ENCODE data around the gene TSPAN31. TPM values are rescaled to one million over a fixed set of nuclear protein-coding genes. Genes with fewer than 3 reads are reported as not detected.

The TSPAN31 gene
- total and polyA plus RNA-seq, 2 of the 8 experiments (the other 6 are each of a cell fraction or from before 2014, with no cell fraction given): 15.8 to 31.4 TPM

DNA sequence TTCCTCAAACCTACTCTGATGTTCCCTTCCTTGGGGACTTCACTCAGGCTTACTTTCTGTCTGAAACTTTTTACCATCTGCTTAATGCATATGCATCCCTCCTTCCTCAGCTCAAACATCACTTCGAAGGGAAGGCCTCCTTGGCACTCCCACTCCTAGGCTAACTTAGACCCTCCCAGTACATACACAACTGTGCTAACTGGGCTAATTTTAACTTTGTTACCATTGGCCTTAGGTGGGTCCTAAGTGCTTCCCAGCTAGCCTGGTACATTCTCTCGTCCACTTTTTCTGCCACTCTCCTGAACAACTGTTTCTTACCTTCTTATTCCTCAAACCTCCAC lies 31.4 kb downstream of the TSPAN31 start:
- Histone ChIP-seq H3K14ac (ENCODE audit: insufficient read length) (no peak overlapping the region), H3K23me2 (ENCODE audit: low read depth, low read length) (peaks cover 11% of the 10 kb centered on the region; the same call in 1 of the 2 replicates), H4K20me1 (replicated peaks in 1 of 2; ENCODE audit: control insufficient read depth in 1 of 2, insufficient read depth in 2 of 2, low read length in 2 of 2) (no peaks in the 10 kb centered on the region), H2AFZ (ENCODE audit: low read length) (no peak overlapping the region), H2BK20ac (ENCODE audit: low read length) (no peak overlapping the region), H3K4ac (replicated peaks; ENCODE audit: insufficient read length, low read depth, low read length) (no peak overlapping the region), H3K4me2 (ENCODE audit: insufficient read depth in 1 of 2, low read depth in 2 of 2, low read length in 2 of 2) (no peak overlapping the region), H3K56ac (replicated peaks; ENCODE audit: insufficient read length, low read depth, low read length) (no peak overlapping the region), H3K9me3 (ENCODE audit: insufficient read depth in 2 of 2, low read depth in 1 of 2, low read length in 1 of 2) (no peaks in the 10 kb centered on the region), H2BK12ac (ENCODE audit: low read depth, low read length) (no peak overlapping the region), H3K36me3 (ENCODE audit: control insufficient read depth in 2 of 4, insufficient read depth in 4 of 4, low read length in 3 of 4) (no peaks in the 10 kb centered on the region; a peak in 1 of 8 replicates), H3K4me3 (ENCODE audit: extremely low read depth in 1 of 4, insufficient read depth in 2 of 4, low read depth in 3 of 4, low read length in 4 of 4) (no peak overlapping the region), H4K5ac (ENCODE audit: insufficient read length, low read depth, low read length) (no peak overlapping the region), H2BK15ac (ENCODE audit: low read length) (no peak overlapping the region), H2BK5ac (ENCODE audit: low read depth, low read length) (no peak overlapping the region), H3K9ac (replicated peaks in 1 of 4; ENCODE audit: extremely low read depth in 1 of 4, low read depth in 3 of 4, low read length in 3 of 4) (no peak overlapping the region), H3K4me1 (replicated peaks in 1 of 4; ENCODE audit: control insufficient read depth in 3 of 4, insufficient read depth in 4 of 4, low read length in 3 of 4) (peaks cover 0 to 3% (median 1%) of the 10 kb centered on the region in 4 experiments; a peak in 2 of 7 replicates), H3K18ac (ENCODE audit: extremely low read depth, low read length) (no peak overlapping the region), H4K8ac (ENCODE audit: extremely low read depth, insufficient read depth, low read length) (no peak overlapping the region), H3K23ac (ENCODE audit: insufficient read length) (no peak overlapping the region), H2AK5ac (ENCODE audit: low read depth, low read length) (no peak overlapping the region), H3K27ac (ENCODE audit: low read depth, low read length) (no peak overlapping the region), H3K79me1 (ENCODE audit: low read depth, low read length) (no peaks in the 10 kb centered on the region; the same call in 1 of the 2 replicates), H2BK120ac (replicated peaks; ENCODE audit: low read depth, low read length) (no peak overlapping the region), H4K91ac (replicated peaks; ENCODE audit: insufficient read length, low read length) (no peak overlapping the region), H3K27me3 (replicated peaks in 1 of 4; ENCODE audit: control insufficient read depth in 3 of 4, extremely low read depth in 1 of 4, insufficient read depth in 3 of 4, low read length in 3 of 4) (peaks cover 0 to 4% (median 1%) of the 10 kb centered on the region in 4 experiments; a peak in 2 of 7 replicates), H3K79me2 (ENCODE audit: control insufficient read depth in 1 of 2, insufficient read depth in 2 of 2, low read length in 2 of 2) (0 out of 4 replicates have a peak, but pooled peaks cover 0 to 2% of the 10 kb centered on the region in 2 experiments)
- DNase-seq (ENCODE audit: low read depth in 1 of 2, low spot score in 2 of 2) (no peak), FAIRE-seq (no peak)
- ChIA-PET POLR2A (ENCODE audit: partially characterized antibody) (interaction anchor here (0.6 to 1.8 kb wide), 4 partner anchors 9 to 163 kb away, joined by 3 to 4 read pairs (median 3); partner anchors contain the start of gene CYP27B1), CTCF (ENCODE audit: partially characterized antibody) (interaction anchor here (0.6 to 4.5 kb wide), 7 partner anchors 8 to 153 kb away, joined by 3 to 28 read pairs (median 5); partner anchors contain the start of gene CYP27B1)
- 91% methylated on average over 2 of the region's 2 CpGs; no CpG with 5 or more reads in 1 of the 2 experiments for WGBS, 2 experiments (ENCODE audit: extremely low coverage in 1 of 2, insufficient coverage in 1 of 2, insufficient read length in 1 of 2, insufficient replicate concordance in 2 of 2, low coverage in 1 of 2, low lambda C conversion rate in 2 of 2, missing lambda C conversion rate in 1 of 2)
- TF ChIP-seq KDM4A (IDR thresholded peaks at IDR 0.05; ENCODE audit: low read depth, low read length, severe bottlenecking): no peak
- no peak for TF ChIP-seq EGR1 (IDR thresholded peaks at IDR 0.05; ENCODE audit: borderline replicate concordance, low read depth, low read length)
- TF ChIP-seq BRCA1 (IDR thresholded peaks at IDR 0.05; ENCODE audit: low read depth, low read length): no peak
- TF ChIP-seq FOSL1 (IDR thresholded peaks at IDR 0.05; ENCODE audit: insufficient read depth, low read depth, low read length): no peak
- no peak for TF ChIP-seq CTBP2 (IDR thresholded peaks at IDR 0.05; ENCODE audit: borderline replicate concordance, insufficient read depth, insufficient read length, low read length)
- no peak for TF ChIP-seq SIN3A (conservative IDR thresholded peaks at IDR 0.05 in 1 of 2, IDR thresholded peaks at IDR 0.05 in 1 of 2; ENCODE audit: low read depth in 1 of 2, low read length in 2 of 2)
- no peak for TF ChIP-seq GTF2F1 (IDR thresholded peaks at IDR 0.05; ENCODE audit: borderline replicate concordance, low read depth, low read length)
- TF ChIP-seq SP1 (IDR thresholded peaks at IDR 0.05; ENCODE audit: low read depth, low read length): no peak
- TF ChIP-seq KDM5A (IDR thresholded peaks at IDR 0.05; ENCODE audit: low read length): no peak
- no peak for TF ChIP-seq PHF8 (conservative IDR thresholded peaks at IDR 0.05; ENCODE audit: low read depth, low read length)
- TF ChIP-seq BACH1 (IDR thresholded peaks at IDR 0.05; ENCODE audit: low read length): no peak
- TF ChIP-seq HDAC2 (IDR thresholded peaks at IDR 0.05; ENCODE audit: borderline replicate concordance in 1 of 2, low read depth in 2 of 2, low read length in 2 of 2): no peak
- TF ChIP-seq GABPA (IDR thresholded peaks at IDR 0.05; ENCODE audit: borderline replicate concordance, insufficient read depth, low read length): no peak
- TF ChIP-seq CEBPB (IDR thresholded peaks at IDR 0.05; ENCODE audit: low read depth, low read length): no peak

Data from H1 (cell line).